ENCODE data around the gene PTPRC.

The PTPRC gene

DNA sequence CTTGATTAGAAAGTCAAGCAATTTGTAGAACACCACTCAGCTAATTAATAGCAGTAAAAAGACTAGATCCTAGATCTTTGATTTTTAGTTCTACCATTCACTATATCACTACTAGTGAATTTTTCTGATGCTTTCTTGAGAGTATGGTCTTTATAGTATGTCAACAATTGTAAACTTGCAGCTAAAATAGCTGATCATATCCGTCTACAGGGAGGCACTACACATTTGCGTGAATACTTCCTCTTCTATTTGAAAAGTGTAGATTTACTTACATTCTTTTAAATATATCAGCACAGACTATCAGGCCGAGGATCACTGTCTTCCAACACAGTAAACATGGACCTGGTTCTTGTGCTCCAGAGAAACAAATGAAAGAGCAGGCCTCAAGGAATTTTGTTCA is 18.6 kb upstream of the PTPRC start:
- intact Hi-C loops (cut with DNase I) = no loop called here
- DNase-seq = no peak

DNA sequence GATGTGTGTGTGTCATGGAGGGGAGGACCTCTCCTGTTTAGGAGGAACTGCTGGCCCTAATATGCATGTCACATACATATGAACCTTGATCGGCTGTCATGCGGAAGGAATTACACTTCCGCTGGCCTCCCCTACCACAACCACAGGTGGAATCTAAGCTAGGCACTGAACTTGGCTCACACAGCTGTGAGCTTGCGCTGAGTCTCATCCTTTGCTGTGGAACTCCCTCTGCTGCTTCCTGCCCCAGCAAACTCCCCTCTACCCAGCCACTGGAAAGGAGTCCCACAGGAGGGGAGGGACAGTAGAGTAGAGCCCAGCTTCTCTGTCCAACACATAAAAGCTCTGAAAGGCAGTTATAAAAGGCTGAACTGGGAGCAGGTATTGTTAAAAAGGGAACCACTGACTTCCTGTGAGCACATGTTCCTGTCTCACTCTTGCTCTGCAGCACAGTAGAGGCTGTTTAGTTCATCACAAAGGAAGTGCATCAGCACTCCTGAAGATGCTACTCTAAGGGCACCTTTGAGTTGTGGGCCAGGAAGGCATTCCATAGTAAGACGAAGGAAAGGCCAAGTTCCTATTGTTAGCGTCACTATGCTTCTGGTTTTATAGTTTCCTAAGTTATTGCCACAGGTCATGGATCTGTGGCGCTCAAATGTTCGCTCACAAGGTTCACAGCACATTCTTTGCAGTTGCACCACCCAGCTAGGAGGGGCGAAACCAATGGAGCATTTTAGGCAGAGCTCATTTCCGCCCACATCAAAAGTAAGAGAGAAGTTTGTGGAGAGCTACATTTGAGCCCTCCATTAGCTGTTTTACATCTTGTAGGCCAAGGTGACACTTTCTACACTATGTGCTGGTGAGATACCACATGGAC is 17.7 kb upstream of the PTPRC start:
- DNase-seq = no peak
- intact Hi-C loops (cut with DNase I) = no loop called here

DNA sequence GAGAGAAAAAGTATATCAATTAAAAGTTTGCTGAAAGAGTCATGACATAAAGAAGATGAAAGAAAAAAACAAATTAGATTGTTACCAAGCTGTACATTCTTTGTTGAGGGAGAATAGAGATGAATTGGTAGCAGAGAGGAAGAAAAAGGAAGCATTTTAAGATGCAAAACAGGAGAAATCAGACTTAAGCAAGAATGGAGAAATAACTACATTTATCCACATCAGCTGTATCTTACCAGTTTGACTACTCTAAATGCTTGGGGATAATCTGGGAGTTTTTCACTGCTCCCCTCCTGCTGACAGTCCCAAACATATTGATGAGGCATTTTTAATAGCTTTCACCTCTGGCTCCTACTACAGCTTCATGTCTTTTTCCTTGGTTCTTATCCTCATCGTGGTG is 16.8 kb upstream of the PTPRC start:
- DNase-seq = no peak
- intact Hi-C loops (cut with DNase I) = no loop called here

DNA sequence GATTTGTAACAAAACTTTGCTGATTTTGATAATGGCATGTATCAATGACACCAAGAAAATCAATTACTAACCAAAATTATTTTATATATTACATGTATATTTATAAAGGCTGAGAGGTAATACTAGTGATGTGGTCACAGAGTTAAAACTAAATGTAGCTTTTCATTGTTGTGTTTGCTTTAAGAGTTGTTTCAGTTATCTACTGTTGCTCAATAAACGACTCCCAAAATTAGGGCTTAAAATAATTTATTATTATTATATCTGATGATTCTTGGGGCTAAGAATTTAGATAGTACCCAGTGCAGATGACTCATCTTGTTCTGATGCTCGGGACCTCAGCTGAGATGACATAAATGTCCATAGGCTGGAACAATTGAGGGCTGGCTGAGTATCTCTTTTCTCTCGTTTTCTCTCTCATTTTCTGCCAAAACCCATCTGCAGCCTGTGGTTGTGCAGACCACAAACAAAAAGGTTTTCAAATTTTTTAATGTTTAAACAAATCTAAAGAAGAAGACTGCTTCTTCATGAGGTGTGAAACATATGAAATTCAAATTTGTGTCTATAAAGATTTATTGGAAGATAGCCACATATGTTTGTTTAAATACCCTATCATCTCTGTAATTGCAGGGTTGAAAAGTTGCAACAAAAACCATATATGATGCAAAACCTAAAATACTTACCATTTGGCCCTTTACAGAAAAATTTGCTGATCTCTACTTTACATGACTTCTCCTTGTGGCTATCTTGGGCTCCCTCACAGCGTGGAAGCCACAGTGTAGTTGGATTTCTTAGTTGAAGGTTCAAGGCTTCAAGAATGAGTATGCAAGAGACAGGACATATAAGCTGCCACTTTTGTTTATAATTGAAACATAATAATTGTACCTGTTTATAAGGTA is 14.8 kb upstream of the PTPRC start:
- intact Hi-C loops (cut with DNase I) = no loop called here
- DNase-seq = no peak

DNA sequence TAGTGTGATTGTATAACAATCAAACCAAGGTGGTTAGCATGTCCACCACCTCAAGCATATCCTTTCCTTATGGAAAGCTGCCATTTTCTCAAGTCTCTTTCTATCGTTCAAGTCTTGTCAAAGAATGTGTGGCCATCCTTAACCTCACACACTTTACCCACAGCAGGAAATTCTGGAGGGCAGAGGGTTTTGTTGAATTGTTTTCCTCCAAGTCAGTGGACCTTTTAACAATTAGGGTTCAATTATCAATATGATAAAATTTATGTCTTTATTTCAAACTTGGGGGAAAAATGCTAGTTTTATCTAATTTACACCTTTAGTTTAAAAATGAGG is 14.2 kb upstream of the PTPRC start:
- intact Hi-C loops (cut with DNase I) = no loop called here
- DNase-seq = no peak

DNA sequence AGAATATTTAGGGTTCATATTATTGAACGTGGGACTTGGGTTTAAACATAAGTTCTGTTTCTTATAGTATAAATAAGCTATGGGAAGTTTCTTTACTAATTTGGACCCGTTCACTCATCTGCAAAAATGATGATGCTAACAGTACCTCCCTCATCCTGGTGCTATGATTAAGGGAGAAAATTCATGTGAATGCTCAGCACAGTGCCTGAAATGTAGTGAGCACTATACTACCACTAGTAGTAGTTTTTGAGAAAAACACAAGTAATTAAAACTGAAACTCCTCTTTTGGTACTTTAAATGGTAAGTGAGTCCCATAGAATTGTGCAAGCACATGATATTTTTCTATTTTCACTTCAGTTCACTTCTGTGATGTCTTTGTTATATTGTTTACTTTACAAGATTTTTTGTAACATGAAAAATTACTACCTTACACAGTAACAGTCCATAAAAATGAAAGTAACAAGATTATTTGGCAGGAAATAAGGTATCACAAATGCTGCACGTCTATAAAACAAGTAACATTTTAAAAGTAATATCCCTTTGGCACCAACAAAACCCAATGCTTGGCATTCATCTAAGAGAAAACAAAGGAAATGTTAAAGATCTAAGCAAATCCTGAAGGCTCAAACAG is 11.3 kb upstream of the PTPRC start:
- DNase-seq = no peak
- intact Hi-C loops (cut with DNase I) = no loop called here

DNA sequence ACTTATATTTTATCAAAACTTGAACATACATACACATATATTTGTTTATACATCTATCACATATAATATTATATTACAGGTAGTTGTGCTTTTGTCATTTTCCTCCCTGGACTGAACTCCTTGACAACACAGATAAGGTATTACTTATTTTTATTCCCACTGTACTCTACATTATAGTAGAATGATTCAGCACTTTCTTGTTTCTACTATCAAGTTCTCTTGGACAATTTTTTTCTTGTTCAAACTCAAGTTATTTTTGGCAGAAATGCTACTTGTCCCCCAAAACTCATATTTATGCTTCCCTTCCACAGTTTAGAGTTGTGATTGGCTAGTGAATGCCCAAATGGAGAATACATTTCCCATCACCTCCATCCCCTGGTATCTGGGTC is 10.8 kb upstream of the PTPRC start:
- intact Hi-C loops (cut with DNase I) = no loop called here
- no peak for DNase-seq

DNA sequence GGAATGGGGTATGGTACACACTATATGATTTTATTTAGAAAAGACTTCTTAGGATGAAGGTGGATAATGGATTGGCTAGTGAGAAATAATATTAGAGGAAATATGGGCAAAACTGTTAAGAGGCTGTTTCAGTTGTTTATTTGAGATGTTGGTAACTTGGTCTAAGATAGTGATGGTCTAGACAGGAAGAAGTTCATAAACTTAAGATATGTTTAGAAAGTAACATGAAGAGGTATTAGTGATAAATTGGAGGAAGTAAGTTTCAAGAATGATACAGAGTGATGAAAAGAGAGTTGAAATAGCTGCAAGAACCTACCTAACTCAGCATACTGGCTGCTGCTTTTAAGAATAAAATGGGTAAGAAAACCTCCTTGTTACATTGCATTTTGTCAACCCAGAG is 9.2 kb upstream of the PTPRC start:
- intact Hi-C loops (cut with DNase I) = no loop called here

DNA sequence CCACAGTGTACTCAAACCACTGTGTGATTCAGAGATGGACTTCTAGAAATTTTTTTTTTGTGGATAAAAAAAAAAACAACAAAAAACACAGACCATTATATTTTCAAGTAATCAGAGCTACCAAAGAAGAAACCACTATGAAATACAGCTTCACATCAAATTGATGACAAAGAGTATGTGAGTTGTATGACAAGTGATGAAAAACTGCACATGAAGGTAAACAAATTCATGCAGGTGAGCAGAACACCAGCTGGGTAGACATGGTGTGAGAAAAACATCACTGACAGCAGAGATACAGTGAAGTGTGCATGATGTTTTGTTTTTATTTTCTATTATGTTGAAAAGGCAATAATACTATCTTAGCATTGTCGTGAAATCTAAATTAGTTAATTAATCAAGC is 8.0 kb upstream of the PTPRC start:
- DNase-seq = no peak
- intact Hi-C loops (cut with DNase I) = no loop called here

More for the DNA sequence above, 9.2 kb upstream of the PTPRC start:
- DNase-seq = no peak

DNA sequence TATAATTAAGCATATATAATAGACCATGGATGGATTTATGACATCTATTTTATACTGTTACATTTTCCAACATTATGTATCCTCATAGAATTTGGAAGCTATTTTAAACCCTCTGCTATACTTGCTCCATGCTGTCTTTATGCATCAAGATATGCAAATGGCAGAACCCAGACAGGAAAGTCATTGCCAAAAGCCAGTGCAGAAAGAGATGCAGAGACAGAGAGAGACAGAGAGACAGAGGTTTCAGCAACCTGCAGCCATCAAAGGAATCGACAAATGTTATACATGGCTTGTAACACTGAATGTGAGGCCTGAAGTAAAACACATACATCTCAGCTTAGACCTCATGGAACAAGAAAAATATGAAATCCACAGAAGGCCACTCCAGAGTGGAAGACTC is 7.5 kb upstream of the PTPRC start:
- intact Hi-C loops (cut with DNase I) = no loop called here
- no peak for DNase-seq

DNA sequence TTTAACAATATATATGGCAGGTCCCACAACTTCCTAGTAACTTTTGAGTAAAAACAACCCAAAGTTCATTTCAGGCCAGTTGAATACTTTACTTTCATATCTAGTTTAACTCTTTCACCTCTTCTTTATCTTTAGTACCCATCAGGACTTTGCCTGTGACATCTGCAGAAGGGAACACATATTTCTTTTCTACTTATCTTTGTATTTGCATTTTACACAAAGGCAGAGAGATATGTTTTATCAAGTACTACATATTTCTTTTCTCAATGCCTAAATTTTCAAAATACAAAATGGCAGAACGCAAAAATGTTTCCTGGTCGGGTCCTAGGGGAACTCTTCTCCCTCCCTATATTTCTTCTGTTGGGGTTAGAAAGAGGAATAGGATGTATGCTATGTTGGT is 6.8 kb upstream of the PTPRC start:
- intact Hi-C loops (cut with DNase I) = no loop called here
- no peak for DNase-seq

DNA sequence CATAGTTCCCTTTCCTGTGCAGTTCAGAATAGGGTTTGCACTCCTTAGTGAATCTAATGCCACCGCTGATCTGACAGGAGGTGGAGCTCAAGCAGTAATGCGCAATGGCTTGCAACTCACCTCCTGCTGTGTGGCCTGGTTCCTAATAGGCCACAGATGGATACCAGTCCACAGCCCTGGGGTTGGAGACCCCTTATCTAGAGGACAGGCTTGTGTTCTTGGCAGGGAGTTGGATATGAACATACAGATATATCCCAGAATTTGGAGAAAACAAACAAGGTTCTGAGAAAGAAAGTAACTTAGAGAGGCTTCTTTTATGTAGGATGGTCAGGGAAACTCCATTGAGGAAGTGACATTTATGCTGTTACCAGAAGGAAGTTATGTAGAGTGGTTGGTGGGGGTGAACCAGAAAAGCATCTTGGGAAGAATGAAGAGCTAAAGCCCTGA is 5.1 kb upstream of the PTPRC start:
- DNase-seq = no peak
- intact Hi-C loops (cut with DNase I) = no loop called here

DNA sequence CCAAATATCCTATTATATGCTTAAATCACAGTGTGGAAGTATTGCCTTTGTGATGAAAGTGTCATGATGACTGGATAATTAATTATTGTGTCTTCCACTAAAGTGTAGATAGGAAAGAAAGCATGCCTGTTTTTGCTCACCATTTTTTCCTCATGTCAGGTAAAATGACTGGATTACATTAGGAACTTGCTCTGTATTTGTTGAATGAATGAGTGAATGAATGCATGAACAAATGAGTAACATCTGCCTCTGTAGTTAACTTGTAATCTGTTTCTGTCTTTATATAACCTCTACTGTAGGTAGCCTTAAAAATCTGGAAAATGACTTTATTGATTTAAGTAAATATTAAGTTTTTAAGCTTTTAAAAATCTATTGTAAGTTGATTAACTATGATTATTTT is 2.9 kb upstream of the PTPRC start:
- intact Hi-C loops (cut with DNase I) = no loop called here
- no peak for DNase-seq

DNA sequence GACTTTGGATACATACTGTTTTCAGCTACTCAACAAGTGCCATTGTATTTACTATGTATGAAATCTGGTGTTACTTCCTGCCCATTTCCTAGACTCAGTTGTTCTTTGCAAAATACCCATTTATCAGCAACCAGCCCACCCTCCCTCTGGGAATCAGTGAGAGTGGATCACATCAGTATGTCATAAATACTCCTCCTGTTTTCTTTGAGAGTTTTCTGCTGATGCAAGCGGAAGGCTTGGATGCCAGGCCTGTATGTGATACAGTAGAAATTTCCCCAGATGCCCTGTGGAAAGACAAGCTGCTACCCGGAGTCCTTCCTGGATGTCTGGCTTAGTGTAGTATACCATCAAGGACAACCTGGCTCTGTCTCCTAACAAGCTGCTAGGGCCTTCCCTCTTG is 2.4 kb upstream of the PTPRC start:
- no peak for DNase-seq
- intact Hi-C loops (cut with DNase I) = no loop called here

DNA sequence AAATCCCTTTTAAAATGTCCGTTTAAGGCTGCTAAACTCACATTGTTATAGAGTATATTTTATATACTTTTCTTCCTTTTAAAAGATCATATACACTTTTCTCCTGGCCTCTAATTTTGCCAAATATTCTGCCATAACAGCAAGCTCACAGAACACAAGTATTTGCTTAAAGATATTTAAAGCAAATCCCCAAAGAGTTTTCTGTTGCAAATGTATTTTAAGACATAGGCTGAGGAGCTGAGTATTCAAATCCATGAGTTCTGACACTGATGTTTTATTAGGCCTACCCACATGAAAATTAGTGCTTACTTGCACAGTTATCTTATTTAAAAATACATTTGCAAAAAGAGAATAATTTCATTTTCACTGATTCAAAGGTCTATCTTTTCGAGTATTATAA is 1.7 kb upstream of the PTPRC start:
- no peak for DNase-seq
- intact Hi-C loops (cut with DNase I) = no loop called here

DNA sequence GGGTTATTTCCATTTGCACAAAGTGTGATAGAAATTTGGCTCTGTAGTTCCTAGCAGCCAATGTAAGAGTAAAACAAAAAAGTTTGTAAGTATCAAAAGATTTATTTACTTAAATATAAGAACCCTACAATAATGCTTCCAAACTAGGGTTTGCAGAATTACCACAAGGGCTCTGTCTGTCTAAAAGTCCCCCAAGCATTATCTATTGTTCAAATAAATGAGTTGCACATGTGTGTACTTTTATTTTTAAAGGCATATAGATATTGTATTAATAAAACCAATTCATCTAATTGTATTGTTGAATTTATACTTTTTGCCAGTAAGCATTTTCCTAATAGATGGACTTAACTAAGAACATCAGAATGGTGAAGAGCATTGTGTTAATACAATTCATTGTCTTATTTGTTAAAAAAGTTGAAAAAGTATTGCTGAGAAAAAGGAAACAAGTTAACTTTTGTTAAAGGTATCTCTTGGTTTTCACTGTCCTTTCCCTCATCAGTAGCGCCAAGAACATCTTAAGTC is 863 bp upstream of the PTPRC start:
- DNase-seq = no peak

DNA sequence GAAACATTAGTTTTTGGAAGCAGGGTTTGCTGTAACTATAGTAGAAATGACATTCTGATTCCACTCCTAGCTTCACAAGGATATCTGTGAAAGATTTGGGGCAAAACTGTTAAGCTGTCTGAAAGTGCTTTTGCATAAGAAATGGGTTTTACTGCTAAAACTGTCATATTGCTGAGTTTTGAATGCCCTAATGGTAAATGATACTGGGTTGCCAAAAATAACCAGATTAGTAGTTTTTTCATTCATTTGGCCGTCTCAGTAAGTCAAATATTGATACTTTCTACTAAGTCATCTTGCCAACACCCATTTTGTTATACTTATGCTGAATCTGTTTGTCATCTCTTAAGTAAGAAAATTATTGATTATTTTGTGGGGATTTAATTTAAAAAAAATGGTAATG is 399 bp upstream of the PTPRC start:
- no peak for DNase-seq
- intact Hi-C loops (cut with DNase I) = no loop called here

More for the DNA sequence above, 863 bp upstream of the PTPRC start:
- intact Hi-C loops (cut with DNase I) = no loop called here

DNA sequence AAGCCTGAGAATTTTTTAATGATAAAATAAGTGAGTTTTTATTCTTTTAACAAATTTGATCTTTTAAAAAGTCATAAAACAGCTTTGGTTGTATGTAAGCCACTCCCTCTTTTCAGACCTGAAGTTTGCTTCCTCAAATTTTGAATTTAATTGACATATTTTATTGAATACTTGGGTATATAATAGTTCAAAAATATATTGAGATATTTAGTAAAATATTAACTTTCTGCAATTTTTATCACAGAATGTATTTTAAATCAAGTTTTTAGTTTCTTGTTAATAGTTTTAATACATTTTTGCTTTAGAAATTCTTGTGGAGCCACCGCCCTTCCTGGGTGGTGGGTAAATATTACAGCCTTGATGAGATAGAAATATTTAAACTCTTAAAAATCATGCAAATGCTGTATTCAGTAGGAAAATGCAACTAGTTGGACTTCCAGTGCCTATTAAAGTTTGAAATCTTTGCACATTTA is 867 bp downstream of the PTPRC start:
- no peak for DNase-seq
- intact Hi-C loops (cut with DNase I) = no loop called here

DNA sequence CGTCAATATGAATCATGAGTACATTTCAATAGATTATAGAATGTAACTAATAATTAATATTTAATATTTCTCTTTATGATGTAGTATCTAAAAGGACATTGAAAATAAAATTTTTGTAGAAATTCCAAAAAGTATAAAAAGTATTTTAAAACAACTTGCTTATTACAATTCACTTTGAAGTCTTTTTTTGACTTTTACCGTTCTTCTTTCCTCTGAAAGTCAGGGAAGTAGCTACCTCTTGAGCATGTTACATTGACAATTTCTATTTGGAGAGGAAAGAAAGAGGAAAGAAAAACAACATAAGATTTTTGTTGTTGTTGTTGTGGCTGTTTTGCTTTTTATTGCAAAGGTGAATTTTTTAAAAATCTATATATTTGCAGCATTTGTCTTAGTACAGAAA is 1.3 kb downstream of the PTPRC start:
- no peak for DNase-seq
- intact Hi-C loops (cut with DNase I) = no loop called here

DNA sequence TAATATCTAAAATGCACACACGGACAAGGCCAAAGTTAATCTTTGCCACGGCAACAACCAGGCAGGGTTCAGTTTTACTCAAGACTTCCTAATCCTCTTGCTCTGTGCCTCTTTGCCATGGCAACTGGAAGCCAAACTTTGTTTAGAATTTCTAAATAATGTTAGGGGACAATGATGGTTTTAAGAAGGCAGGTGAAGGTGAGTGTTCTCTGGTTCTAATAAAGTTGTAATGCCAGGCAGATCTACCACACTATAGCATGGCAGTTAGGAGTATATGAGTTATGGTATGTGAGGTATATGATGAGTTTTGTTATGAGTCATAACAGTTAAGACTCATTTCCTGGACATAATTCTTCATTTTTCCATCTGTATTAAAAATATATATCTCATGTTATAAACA is 2.7 kb downstream of the PTPRC start:
- DNase-seq = no peak

More for the DNA sequence above, 2.7 kb downstream of the PTPRC start:
- intact Hi-C loops (cut with DNase I) = no loop called here
